OCI-LY1 (cell line): ENCODE results near the gene PSMC3IP.

Experiments used
- CTCF ChIP-seq: fragments of 200-600 bp; sonication (generic), shearing (Covaris generic); IDR thresholded peaks from 2 replicates; pipeline ENCODE4 v1.5.1; 2017; ENCODE audit warnings: mild to moderate bottlenecking, antibody characterized with exemption, low read length, moderate library complexity, mixed read lengths
- EZH2 ChIP-seq: fragments of 200-600 bp; sonication (generic), shearing (Covaris generic); IDR thresholded peaks from 2 replicates; pipeline ENCODE4 v1.8.0; 2017; ENCODE audit warnings: borderline replicate concordance, mixed run types, mild to moderate bottlenecking, antibody characterized with exemption, low read length, moderate library complexity, mixed read lengths

GRCh38 chr17:42541041-42541833 is 36.3 kb downstream of the PSMC3IP start:
- TF ChIP-seq CTCF (no peak), EZH2 (no peak)
